ENCODE data around the gene PSMD2.

PSMD2 gene

GRCh38 chr3:184354121-184354728 lies 55.2 kb downstream of the PSMD2 start:
- H3K4me3 ChIP-seq (ENCODE audit: low read depth, low read length): no peak overlapping the region
- peak; percentile 88 for TF ChIP-seq CTCF (IDR thresholded peaks at IDR 0.05; ENCODE audit: low read depth, low read length)
- in situ Hi-C loops (cut with HindIII; ENCODE audit: low sequenced_read_pairs): no loop called here
- no peak for DNase-seq (ENCODE audit: low read depth, low spot score)

- no peak for DNase-seq (ENCODE audit: low read depth, low spot score)
- TF ChIP-seq CTCF (IDR thresholded peaks at IDR 0.05; ENCODE audit: low read depth, low read length): no peak
- in situ Hi-C loops (cut with HindIII; ENCODE audit: low sequenced_read_pairs): no loop called here
- no peak overlapping the region for H3K4me3 ChIP-seq (ENCODE audit: low read depth, low read length)
Measured at GRCh38 chr3:184354754-184355153, 55.7 kb downstream of the PSMD2 start.

- in situ Hi-C loops (cut with HindIII; ENCODE audit: low sequenced_read_pairs): no loop called here
- TF ChIP-seq CTCF (IDR thresholded peaks at IDR 0.05; ENCODE audit: low read depth, low read length): no peak
- no peak overlapping the region for H3K4me3 ChIP-seq (ENCODE audit: low read depth, low read length)
- no peak for DNase-seq (ENCODE audit: low read depth, low spot score)
Measured at GRCh38 chr3:184355261-184356040, 56.4 kb downstream of the PSMD2 start.

- H3K4me3 ChIP-seq (ENCODE audit: low read depth, low read length): no peak overlapping the region
- no peak for DNase-seq (ENCODE audit: low read depth, low spot score)
- no peak for TF ChIP-seq CTCF (IDR thresholded peaks at IDR 0.05; ENCODE audit: low read depth, low read length)
- in situ Hi-C loops (cut with HindIII; ENCODE audit: low sequenced_read_pairs): no loop called here
Measured at GRCh38 chr3:184357248-184358123, 58.4 kb downstream of the PSMD2 start.

DNA sequence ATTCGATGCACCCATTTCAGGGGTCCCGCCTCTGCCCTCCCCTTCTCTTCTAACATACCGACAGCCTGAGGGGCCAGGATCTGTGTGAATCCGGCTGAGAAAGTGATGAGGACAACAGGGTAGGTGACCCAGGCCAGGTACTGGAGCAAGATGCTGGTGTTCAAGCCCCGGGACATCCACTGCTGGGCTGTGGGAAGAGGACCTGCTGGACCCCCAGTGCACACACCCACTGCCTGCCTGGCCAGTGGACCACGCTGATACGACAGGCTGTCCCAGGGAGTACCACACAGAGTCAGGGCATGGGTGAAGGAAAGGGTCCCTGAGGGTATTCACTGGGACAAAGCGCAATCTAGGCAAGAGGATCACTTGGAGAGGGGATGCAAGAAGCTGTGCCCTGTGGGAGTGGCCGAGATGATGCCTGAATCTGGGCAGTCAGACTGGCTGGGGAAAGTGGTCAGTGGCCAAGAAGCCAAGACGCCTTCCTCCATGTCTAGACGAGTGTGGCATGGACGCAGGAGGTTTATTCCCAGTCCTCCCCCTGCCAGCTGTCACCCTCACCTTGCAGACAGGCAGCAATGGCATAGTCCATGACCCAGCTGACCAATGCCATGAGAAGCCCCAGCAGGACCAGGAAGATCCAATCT lies 59.2 kb downstream of the PSMD2 start:
- no peak for TF ChIP-seq CTCF (IDR thresholded peaks at IDR 0.05; ENCODE audit: low read depth, low read length)
- DNase-seq (ENCODE audit: low read depth, low spot score): no peak
- in situ Hi-C loops (cut with HindIII; ENCODE audit: low sequenced_read_pairs): no loop called here
- H3K4me3 ChIP-seq (ENCODE audit: low read depth, low read length): no peak overlapping the region
